Fibroblast of skin of back (primary cell): ENCODE results near the gene ST6GALNAC2.

Experiments
- DNase-seq: peaks from one replicate; pipeline ENCODE4 v3.0.0-alpha.2; 2013

Gene ST6GALNAC2

GRCh38 chr17:76599694-76600460, 14.2 kb upstream of the ST6GALNAC2 start:
- no peak for DNase-seq

- DNase-seq, result no peak
These were observed 12.4 kb upstream of the ST6GALNAC2 start for GRCh38 chr17:76598004-76598439.

GRCh38 chr17:76597156-76598003, 11.7 kb upstream of the ST6GALNAC2 start:
- no peak for DNase-seq

GRCh38 chr17:76594690-76595089, 9.0 kb upstream of the ST6GALNAC2 start:
- no peak for DNase-seq

- DNase-seq, result no peak
These were observed 8.3 kb upstream of the ST6GALNAC2 start for GRCh38 chr17:76593959-76594358.

GRCh38 chr17:76593384-76593826, 7.7 kb upstream of the ST6GALNAC2 start:
- no peak for DNase-seq

GRCh38 chr17:76588182-76588581, 2.5 kb upstream of the ST6GALNAC2 start:
- no peak for DNase-seq

- DNase-seq, result no peak
These were observed 1.3 kb upstream of the ST6GALNAC2 start for GRCh38 chr17:76586741-76587487.

GRCh38 chr17:76585033-76585648, 519 bp downstream of the ST6GALNAC2 start:
- peak; percentile 7 for DNase-seq

- no peak for DNase-seq
These were observed 1.1 kb downstream of the ST6GALNAC2 start for GRCh38 chr17:76584427-76585032.

GRCh38 chr17:76582660-76583059, 3.0 kb downstream of the ST6GALNAC2 start:
- DNase-seq, result no peak

GRCh38 chr17:76581515-76581914, 4.1 kb downstream of the ST6GALNAC2 start:
- no peak for DNase-seq

- no peak for DNase-seq
These were observed 6.4 kb downstream of the ST6GALNAC2 start for GRCh38 chr17:76579281-76579680.

- DNase-seq, result peak; percentile 17
These were observed 7.3 kb downstream of the ST6GALNAC2 start for GRCh38 chr17:76578376-76578775.

GRCh38 chr17:76577876-76578275, 7.8 kb downstream of the ST6GALNAC2 start:
- no peak for DNase-seq

GRCh38 chr17:76576189-76576588, 9.5 kb downstream of the ST6GALNAC2 start:
- no peak for DNase-seq

GRCh38 chr17:76575570-76575969, 10.1 kb downstream of the ST6GALNAC2 start:
- DNase-seq, result no peak

- no peak for DNase-seq
These were observed 11.5 kb downstream of the ST6GALNAC2 start for GRCh38 chr17:76574166-76574565.

- no peak for DNase-seq
These were observed 12.6 kb downstream of the ST6GALNAC2 start for GRCh38 chr17:76573096-76573495.

- no peak for DNase-seq
These were observed 13.3 kb downstream of the ST6GALNAC2 start for GRCh38 chr17:76572201-76572910.

- DNase-seq, result no peak
These were observed 14.7 kb downstream of the ST6GALNAC2 start for GRCh38 chr17:76570877-76571471.
